ENCODE results near the gene TIMELESS.

DNA sequence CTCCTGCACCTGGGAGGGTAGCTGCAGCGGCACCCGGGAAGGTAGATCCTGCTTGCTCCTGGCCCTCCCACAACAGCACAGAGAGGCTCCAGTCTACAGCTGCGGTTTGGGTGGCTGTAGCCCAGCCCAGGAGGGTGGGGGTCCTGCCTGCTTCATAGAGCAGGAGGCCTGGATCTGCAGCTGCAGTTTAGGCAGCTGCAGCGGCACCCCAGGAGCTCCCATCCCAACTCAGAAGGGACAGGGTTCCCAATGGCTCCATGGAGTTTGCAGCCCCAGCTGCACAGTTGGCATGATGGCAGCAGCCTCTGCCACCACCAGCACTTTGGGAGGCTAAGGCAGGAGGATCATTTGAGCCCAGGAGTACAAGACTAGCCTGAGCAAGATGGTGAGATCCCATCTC, 38.5 kb downstream of the TIMELESS start:
- TF ChIP-seq, protein P1, sequence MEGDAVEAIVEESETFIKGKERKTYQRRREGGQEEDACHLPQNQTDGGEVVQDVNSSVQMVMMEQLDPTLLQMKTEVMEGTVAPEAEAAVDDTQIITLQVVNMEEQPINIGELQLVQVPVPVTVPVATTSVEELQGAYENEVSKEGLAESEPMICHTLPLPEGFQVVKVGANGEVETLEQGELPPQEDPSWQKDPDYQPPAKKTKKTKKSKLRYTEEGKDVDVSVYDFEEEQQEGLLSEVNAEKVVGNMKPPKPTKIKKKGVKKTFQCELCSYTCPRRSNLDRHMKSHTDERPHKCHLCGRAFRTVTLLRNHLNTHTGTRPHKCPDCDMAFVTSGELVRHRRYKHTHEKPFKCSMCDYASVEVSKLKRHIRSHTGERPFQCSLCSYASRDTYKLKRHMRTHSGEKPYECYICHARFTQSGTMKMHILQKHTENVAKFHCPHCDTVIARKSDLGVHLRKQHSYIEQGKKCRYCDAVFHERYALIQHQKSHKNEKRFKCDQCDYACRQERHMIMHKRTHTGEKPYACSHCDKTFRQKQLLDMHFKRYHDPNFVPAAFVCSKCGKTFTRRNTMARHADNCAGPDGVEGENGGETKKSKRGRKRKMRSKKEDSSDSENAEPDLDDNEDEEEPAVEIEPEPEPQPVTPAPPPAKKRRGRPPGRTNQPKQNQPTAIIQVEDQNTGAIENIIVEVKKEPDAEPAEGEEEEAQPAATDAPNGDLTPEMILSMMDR (tag by site-specific recombination; IDR thresholded peaks at IDR 0.05), result no peak
- TF ChIP-seq ZFP41 (tag by site-specific recombination; IDR thresholded peaks at IDR 0.05; ENCODE audit: borderline replicate concordance) (no peak), PRDM1 (tag by site-specific recombination; IDR thresholded peaks at IDR 0.05) (no peak)
